CD4-positive, alpha-beta T cell treated with Interleukin-1 beta for 1 hour (primary cell): ENCODE measurements around the gene ATP5PB.

ENCODE experiments used
- DNase-seq, 2 donors: peaks; one replicate each; pipeline ENCODE4 v3.0.0-alpha.2; 2020 to 2022

Gene ATP5PB

GRCh38 chr1:111448918-111449702 is at the start of gene ATP5PB, which contains the start of gene WDR77:
Gene ATP5PB (plus strand): TSS chr1:111449464. CDS start chr1:111449542, 78 bp downstream.
Gene WDR77 (minus strand): TSS chr1:111449256. CDS start chr1:111449169, 87 bp downstream.
- DNase-seq, result peak; percentile 96 to 97

DNA sequence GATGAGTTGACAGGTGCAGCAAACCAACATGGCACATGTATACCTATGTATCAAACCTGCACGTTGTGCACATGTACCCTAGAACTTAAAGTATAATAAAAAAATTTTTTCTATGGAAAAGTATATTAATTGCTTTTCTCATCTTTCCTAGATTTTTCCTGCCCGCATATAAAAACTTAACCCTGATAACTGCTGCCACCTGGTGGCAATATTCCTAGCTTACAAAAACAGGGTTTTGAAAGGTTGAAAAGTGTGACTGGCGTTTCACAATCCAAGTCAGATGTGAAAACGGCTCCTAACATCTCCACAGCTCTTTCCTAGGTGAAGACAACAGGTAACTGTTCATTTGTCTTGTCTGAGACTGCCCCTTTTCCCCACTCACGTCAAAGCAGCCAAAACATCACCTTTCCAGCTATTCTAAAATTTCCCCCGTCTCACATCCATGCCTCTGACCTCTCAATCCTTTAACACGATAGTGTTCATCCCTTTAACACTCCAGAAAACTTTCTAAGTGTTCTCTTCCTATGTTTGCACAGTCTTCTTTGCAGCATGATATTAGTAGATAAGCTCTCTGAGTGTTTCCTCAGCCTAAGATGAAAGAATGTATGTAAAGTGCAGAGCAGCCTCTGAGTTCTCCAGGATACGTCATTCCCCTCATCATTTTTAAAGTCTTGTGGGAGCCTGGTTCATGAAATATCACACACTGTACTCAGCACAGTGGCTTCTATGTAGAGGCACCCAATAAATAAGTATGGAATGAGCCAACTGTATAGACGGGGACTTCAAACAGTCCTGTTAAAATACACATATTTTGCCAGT is 49.3 kb upstream of the ATP5PB start:
- peak; percentile 7 to 51 for DNase-seq

GRCh38 chr1:111402083-111402482 is 47.2 kb upstream of the ATP5PB start:
- DNase-seq, result no peak

DNA sequence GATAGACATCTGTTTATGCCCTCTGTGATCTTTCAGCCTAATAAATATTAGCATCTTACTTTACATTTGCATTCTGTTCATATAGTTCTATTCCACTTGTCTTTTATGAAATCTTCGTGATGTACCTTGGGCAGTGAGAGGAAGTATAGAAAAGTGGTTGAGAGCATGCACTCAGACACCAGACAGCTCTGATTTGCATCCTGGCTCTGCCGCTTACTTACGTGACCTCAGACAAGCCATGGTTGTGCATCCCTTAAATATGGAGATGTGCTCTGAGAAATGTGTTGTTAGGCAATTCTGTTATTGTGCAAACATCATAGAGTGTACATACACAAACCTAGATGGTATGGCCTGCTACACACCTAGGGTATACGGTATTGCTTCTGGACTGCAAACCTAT is 44.7 kb upstream of the ATP5PB start:
- DNase-seq, result no peak

DNA sequence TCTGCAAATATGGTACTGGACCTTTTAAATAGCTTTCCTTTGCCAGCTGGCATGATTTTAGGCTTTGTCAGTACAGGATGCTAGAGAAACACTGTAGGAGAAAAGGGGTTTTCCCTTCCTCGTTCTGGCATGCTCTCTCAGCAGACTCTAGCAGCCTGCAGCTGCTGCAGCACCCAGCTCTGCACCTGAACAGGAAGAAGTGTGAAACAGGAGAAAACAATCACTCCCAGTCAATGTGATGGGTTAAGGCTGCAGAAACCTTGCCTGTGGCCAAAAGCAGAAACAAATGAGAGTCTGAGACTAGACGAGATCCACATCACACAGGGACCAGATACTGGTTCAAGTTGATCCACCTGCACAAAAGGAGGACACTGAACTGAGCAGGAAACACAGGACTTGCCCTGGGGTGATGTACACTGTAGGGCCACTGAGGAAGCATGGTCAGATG is 42.9 kb upstream of the ATP5PB start:
- peak; percentile 48 to 51 for DNase-seq

DNA sequence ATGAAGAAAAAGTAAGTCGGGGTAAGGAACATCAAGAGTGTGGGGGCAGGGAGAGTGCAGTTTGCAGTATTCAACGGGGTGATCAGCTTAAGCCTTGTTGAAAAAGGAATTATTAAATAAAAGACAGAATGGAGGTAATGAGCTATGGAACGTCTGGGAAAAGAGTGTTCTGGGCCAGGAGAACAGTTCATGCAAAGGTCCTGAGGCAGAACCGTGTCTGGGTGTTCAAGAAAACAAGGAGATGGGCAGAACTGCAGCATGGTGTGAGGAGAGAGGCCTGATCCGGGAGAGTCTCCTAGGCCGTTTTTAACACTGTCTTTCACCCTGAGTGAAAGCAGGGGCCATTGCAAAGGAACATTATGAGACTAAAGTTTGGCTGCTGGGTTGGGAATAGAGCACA is 42.0 kb upstream of the ATP5PB start:
- no peak for DNase-seq

DNA sequence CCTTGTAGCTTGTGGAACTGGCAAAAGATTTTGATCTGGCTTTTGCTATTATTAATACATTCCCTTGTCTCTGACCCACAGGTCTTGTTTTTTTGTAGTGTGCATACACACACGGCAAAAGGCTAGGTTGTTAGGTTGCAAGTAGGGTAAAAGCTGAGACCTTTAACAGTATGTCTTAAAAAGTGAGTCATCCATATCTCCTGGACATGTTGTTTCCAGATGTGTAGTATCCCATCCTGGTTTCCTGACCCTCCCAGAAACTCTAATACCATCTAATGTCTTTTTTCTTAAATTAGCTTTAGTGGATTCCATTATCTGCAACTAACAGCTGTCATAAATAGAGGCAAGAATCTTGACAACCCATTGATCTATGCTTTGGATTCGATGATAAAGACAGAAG is 36.4 kb upstream of the ATP5PB start:
- DNase-seq, result no peak

- no peak for DNase-seq
Observed at GRCh38 chr1:111414756-111415155, 34.5 kb upstream of the ATP5PB start.

DNA sequence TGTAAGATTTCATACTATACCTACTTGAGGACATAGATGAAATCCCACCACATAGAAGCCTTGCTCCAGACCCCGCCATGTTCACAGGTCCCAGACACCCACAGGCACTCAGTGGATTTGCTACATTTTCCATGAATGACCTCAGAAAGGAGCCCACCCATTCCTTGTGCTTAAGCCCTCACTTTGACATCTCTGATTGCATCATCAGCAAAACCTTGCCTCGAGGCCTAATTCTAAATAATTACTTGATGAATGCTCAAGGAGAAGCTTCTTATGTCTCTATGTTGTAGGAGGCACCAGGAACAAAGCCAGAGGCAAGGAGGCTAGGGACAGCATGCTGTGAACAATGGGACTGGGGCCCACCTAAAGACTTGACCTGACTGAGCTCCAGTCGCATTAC is 33.8 kb upstream of the ATP5PB start:
- DNase-seq, result no peak

- no peak for DNase-seq
Observed at GRCh38 chr1:111417755-111418154, 31.5 kb upstream of the ATP5PB start.

DNA sequence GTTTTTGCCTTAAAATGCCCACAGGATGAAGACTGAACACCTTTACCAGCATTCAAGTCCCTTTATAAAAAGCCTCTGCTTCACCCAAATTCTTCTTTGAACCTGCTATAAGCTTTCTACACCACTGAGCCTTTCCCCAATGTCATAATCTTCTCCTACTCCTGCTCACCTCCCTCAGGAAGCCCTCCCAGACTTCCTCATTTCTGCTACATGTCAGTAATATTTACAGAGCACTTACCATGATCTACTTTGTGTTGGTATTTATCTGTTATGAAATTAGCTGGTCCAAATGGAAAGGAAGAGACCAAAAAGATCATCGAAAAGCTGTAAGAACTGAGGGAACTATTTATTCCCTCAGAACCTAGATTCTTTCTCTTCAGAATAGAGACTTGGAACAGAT is 30.2 kb upstream of the ATP5PB start:
- DNase-seq, result no peak

- DNase-seq, result no peak
Observed at GRCh38 chr1:111420377-111420776, 28.9 kb upstream of the ATP5PB start.

DNA sequence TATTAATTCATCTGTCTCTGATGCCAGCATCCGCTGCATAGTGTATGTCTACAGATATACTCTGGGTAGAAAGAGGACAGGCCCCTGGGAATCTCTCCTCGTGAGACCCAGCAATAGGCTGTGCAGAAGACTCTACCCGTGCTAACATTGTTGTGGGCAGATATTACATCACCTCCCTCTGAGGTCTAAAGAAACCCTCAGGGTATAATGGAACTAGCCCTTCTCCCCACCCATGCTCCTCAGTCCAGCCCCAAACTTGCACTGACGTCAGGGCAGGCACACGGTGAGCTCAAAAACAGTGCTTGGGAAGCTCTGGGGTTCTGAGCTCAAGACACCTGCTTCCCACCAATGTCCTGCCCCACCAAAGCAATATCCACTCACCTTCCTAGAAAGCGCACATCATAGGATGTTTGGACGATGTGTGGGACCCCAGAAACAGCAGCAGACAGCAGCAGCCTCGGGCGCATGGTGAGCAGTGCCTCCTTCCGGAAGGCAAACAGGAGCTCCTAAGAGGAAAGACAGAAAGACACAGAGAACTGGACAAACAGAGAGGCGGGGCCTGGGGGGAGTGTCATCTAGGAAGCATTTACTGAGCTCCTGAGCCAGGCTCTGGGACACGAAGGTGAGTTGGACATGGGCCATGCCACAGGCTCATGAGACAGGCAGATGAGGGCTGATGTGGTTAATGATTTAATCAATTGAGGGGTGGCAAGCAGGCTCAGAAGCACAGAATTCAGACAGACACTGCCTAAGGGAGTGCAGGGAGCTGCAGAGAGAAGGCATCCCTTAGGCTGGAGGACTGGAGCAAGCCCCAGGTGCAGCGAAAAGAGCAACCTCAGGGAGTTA is 26.5 kb upstream of the ATP5PB start:
- no peak for DNase-seq

- no peak for DNase-seq
Observed at GRCh38 chr1:111424281-111424680, 25.0 kb upstream of the ATP5PB start.

- no peak for DNase-seq
Observed at GRCh38 chr1:111436726-111437125, 12.5 kb upstream of the ATP5PB start.

- no peak for DNase-seq
Observed at GRCh38 chr1:111439461-111440351, 9.6 kb upstream of the ATP5PB start.

DNA sequence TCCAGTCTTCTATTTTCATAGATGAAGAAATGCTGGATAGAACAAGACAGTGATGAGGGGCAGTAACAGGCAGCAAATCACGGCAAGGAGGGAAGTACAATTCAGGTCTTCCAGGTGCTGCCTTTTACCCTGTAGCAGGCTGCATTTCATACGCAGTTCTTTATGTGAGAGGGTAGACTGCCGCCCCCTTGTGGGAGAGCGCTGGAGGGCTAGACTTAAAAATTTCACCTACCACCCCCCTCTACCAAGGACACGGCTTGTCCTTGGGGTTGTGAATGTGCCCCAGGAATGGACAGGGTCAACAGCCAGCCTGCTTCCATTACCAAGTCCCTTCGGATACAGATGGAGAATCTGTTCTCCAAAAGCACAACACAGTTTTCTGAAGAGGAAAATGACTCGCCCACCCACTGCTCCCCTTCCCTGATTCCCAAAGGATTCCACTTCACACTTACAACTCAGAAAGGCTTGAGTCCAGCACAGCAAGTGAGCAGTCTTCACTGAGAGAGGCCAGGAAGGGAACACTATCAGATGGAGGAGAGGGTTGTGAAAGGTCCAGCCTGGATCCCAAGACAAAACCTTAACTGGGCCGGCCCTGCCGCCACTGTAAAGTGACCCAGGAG is 7.6 kb upstream of the ATP5PB start:
- peak; percentile 68 to 76 for DNase-seq

- DNase-seq, result no peak
Observed at GRCh38 chr1:111442457-111442856, 6.8 kb upstream of the ATP5PB start.

- DNase-seq, result no peak
Observed at GRCh38 chr1:111444031-111444430, 5.2 kb upstream of the ATP5PB start.

DNA sequence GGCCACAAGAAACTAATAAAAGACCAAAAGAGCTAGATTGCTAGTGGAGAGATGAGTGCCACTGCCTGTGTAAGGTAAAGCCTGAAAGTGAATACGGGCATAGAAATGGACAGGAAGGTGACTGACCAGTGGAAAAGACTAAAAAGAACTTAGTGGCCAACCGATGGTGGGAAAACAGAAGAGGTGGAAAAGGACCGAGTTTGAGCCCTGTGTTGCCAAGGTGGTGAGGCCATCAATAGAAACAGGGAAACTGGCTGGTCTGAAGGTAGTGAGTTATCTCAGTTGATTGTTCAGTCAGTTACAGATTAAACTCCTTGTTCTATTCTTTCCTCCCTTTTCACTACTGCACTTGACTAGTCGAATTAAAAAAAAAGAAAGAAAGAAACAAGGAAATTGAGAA is 2.7 kb upstream of the ATP5PB start:
- DNase-seq, result no peak
